Ureter (tissue), 1 donor: ENCODE results near the gene GFPT1. TPM values are rescaled to one million over a fixed set of nuclear protein-coding genes. Genes with fewer than 3 reads are reported as not detected.

Source experiments
- DNase-seq: peaks from one replicate; pipeline ENCODE4 v3.0.0-alpha.2; 2020; ENCODE audit warnings: low spot score
- total RNA-seq: library from RNA; stranded (reverse); gene quantifications from one replicate; pipeline ENCODE4 v1.2.4, GENCODE V29; 2023
- donor health status: DM: yes; HTN: yes; CAD: no.

Gene GFPT1
- total RNA-seq, 1 donor from 2014 or later: 55.3 TPM

DNA sequence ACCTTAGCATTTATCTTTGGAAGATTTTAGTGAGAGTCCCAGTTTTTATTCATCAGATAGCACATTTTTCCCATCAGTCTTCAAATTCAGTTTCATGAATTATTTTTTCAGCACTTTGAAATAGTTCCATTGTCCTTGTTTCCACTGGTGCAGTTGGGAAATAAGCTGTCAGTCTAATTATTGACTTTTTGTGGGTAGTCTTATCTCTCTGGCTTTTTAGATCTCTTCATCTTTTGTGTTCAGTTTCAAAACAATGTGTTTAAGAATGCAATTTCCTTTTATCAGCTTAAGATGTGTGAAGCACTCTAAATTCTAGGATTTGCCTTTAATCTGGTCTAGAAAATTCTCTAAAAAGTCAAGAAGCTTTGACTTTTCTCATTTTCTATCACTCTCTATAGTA is 70.5 kb downstream of the GFPT1 start:
- DNase-seq: no peak

DNA sequence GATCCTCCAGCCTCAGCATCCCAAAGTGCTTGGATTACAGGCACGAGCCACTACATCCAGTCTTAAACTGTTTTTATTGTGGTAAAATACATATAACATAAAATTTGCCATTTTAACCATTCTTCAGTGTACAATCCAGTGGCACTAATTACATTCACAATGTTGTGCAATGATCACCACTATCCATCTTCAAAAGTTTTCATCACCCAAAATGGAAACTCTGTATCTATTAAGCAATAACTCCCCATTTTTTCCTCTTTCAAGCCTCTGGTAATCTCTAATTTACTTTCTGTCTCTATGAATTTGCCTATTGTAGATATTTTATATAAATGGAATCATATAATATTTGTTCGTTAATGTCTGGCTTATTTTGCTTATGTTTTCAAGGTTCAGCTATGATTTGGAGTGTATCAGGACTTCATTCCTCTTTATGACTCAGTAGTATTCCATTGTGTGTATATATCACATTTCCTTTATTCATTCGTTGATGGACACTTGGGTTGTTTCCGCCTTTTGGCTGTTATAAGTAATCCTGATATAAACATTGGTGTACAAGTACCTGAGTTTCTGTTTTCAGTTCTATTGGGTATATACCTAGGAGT is 71.8 kb downstream of the GFPT1 start:
- no peak for DNase-seq

- DNase-seq: no peak
Measured at GRCh38 chr2:69311024-69311416, 76.0 kb downstream of the GFPT1 start.

DNA sequence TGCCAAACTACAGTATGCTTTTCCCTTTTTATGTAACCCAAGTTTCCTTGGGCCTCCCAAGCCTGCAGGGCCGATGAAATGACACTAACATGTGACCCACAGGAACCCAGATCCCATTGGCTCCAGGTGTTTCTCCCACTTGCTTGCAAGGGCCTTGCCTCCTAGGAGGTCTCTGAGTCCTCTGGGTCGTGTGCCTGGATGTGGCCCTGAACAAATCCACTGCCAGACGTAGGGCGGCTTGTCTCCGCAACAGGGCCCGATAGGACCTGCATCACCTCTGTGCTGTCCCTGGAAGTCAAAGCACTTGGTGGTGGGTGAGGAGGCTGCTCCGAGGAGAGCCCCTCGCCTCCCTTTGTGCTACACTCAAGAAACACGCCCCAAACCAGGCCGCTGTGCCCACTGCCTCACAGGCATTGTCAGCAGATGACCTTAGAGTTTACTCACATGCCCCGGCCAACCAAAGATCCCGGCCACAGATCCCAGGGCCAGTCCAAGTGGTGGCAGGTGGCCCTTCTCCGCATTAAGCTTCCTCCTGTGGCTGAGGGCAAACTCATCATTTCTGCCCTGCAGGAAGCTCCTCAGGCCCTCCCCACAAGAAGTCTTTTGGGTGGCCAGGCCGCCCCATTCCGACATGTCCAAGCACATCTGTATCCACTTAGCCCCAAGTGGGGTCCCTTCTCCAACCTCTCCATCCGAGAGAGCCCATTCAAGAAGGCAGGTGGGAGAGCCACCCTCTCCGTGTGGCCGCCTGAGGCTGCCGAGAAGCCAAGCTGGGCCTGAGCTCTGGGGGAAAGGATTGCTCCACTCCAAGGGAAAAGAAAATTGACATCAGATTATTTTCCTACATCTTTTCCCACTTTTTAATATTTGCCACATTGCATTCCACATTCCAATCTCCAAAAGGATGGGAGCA is 76.7 kb downstream of the GFPT1 start:
- no peak for DNase-seq

GRCh38 chr2:69309351-69310110 is 77.5 kb downstream of the GFPT1 start:
- DNase-seq: no peak

DNA sequence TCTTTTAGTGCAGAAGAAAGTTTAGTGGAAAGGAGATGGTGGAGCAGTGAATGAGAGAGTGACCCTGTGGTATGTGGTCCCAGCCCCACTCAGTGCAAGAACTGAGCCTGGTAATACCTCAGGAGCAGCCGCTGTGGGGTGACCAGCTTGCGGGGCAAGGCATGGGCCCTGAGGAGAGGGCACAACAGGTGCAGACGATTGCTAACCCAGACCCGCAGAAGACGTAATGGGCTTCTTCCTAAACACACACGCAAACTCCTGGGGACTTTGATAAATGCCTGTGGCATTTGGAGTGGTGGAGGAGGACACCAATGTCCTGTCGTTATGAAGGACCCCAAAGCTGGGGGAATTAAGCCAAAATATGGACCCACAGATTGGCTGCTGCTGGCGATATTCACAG is 78.7 kb downstream of the GFPT1 start:
- DNase-seq: no peak

DNA sequence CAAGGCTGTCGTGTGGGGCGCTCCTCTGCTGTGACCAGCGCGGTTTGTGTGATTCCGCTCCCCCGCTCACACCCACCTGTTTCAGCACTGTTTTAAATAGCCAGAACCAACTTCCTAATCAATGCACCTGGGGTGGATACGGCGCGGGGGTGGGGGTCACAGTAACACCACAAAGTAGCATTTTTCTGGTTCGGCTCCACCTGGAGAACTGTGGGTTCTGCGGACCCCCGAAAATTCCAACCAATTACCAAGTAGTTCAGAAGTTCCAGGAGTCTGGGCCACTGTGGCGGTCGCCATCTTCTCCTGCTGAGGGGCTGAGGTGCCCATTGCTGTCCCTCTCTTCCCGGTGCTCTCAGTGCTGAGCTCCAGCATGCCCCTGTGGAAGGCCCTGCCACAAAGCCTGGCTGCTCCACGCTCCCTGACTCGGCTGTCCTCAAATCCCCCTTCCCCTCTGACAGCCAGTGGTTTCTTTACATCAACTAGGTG is 79.4 kb downstream of the GFPT1 start:
- no peak for DNase-seq

- DNase-seq: peak; percentile 86
Measured at GRCh38 chr2:69306822-69307578, 80.0 kb downstream of the GFPT1 start.

DNA sequence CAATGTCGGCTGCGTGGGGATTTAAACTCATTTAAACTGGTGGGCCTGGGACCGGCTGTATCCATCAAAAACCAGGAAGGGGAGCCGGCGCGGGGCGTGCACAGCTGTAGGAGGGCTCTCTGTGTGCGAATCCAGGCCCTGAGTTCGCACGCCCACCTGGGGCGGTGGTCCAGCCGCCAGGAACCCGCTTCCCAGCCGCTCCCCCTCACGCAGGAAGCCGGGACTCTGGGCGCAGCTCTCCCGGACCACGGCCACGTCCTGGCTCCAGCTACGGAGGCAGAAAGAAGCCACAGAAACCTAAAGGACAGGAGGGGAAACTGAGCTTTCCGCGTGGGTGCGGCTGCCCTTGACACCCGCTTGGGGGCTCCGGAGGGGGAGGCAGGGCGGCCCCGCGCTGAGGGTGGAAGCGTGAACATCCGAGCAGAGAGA is 80.6 kb downstream of the GFPT1 start:
- DNase-seq: no peak

DNA sequence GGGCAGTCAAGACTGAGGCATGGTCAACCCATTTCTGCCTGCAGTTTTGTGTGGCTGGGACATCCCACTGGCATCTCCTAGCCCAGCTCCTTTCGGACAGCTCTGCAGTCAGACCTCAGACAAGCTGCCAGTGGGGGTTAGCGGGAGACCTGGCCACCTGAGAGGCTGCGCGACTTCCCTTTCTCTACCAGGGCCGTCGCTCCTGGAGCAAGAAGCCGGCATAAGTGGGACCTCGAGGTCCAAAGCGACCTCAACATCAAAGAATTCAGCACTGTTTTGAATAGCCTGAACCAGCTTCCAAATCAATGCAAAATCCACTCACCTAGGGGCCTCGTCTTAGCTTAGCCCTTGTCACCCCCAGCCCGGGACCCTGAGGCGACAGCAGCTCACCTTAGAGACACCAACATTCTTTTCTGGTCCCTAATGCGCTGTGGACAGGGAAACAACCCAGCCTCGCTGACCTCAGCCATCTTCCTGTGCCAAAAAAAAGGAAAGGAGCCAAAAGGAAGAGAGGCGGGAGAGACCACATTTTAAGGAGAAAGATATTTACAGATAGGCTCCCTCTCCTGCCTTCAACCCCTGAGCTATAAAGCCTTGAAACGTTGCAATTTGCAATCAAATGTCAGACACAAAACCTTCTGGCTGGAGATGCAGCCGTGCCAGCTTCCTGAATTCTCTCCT is 81.2 kb downstream of the GFPT1 start:
- DNase-seq: no peak

GRCh38 chr2:69305166-69305565 is 81.9 kb downstream of the GFPT1 start:
- no peak for DNase-seq

GRCh38 chr2:69304656-69305055 is 82.4 kb downstream of the GFPT1 start:
- no peak for DNase-seq

GRCh38 chr2:69300650-69301049 is 86.4 kb downstream of the GFPT1 start:
- no peak for DNase-seq

- no peak for DNase-seq
Measured at GRCh38 chr2:69299772-69300516, 87.1 kb downstream of the GFPT1 start.

GRCh38 chr2:69298862-69299261 is 88.2 kb downstream of the GFPT1 start:
- DNase-seq: no peak

- DNase-seq: no peak
Measured at GRCh38 chr2:69298261-69298660, 88.8 kb downstream of the GFPT1 start.

- no peak for DNase-seq
Measured at GRCh38 chr2:69297216-69297615, 89.8 kb downstream of the GFPT1 start.

- no peak for DNase-seq
Measured at GRCh38 chr2:69296421-69296820, 90.6 kb downstream of the GFPT1 start.

- DNase-seq: no peak
Measured at GRCh38 chr2:69292256-69292655, 94.8 kb downstream of the GFPT1 start.

- DNase-seq: no peak
Measured at GRCh38 chr2:69291721-69292120, 95.3 kb downstream of the GFPT1 start.
